ENCODE measurements around the gene ATP6V1B1.

The ATP6V1B1 gene

DNA sequence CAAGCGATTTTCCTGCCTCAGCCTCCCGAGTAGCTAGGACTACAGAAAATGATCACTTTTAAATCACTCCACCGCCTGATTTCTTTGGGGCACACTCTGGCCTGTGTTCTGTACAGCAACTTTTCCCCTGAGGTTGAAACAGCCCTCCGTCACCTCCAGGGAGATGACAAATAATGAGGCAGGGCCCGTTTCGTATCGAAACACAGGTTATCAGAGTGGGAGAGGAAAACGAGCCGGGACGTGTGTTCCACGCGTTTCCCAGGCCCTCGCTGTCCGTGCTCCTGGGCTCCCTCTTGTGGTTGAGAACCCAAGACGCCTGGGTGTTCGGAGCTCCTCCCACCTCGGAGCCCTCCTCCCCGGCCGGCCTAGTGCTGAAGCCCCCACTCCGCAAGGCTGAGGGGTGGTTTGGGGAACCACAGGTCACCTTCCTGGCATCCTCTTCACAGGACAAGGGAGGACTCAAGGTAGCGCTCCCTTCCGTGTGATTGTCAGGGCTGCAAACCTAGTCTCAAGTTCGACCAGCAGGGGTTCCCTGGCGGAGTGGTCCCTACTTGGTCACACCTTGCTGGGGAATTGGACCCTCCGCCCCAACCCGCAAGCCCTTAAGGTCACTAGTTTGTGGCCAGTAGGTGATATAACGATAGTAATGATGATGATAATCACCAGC, 12.8 kb downstream of the ATP6V1B1 start:
- DNase-seq = peak; percentile 80

DNA sequence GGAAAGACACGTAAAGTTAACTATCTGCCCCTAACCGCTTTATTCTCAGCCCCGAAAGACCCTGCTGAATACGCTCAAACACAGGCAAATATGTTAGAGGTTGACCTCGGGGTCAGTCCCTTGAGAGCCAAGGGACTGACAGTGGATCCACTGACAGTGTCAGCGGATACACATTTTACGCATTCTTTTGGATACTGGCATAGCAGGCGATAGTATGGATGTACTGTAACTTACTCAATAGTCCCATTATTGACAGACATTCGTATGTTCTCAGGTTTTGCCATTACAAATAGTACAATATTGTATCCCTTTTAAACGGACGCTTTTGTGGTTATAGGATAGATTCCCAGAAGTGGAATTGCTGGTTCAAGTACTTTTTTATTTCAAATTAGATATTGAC, 13.4 kb downstream of the ATP6V1B1 start:
- DNase-seq = no peak

DNA sequence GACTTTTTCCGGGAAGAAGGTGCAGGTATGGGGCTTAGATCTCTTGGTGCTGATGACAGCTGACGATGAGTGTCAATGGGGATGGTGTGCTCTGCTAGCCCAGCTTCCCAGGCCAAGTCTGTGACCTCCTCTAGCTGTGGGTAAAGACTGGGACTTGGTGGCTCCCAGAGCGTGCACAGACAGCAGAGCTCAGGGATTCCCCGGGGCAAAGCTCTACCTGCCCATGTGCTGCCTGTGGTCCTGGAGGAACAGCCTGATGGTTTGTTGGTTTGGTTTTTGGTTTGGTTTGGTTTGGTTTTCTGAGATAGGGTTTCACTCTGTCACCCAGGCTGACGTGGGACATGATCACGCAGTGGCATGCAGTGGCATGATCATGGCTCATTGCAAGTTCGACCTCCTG, 19.2 kb downstream of the ATP6V1B1 start:
- no peak for DNase-seq

DNA sequence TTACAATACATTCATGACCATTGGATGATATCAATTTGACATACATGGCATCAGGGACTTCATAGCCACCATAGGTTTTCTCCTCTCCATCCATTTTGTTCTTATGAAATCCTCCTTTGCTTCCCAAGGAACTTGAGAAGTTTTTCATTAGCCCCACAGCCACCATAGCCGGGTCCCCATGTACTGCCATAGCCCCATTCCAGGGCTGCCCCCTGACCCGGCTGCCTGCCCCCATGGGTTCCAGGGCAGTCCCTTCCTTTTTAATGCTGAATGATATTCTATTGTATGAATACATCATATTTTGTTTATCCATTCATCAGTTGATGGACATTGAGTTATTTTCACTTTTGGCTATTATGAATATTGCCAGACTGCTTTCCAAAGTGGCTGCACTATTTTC, 20.4 kb downstream of the ATP6V1B1 start:
- no peak for DNase-seq

DNA sequence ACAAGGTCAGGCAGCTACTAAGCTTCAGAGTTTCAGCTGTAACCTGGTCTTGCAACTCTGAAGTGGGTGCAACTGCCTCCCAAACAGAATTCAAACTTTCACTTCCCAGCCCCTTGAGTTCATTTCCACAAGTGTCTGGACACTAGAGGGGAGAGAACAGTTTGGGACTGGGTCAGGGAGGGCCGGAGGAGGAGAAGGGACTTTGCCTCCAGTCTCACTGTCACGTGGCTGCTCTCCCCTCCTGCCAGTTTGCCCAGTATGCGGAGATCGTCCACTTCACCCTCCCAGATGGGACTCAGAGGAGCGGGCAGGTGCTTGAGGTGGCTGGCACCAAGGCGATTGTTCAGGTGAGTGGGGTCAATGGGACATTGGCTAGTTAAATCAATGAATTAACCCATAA, 22.1 kb downstream of the ATP6V1B1 start:
- DNase-seq = no peak

DNA sequence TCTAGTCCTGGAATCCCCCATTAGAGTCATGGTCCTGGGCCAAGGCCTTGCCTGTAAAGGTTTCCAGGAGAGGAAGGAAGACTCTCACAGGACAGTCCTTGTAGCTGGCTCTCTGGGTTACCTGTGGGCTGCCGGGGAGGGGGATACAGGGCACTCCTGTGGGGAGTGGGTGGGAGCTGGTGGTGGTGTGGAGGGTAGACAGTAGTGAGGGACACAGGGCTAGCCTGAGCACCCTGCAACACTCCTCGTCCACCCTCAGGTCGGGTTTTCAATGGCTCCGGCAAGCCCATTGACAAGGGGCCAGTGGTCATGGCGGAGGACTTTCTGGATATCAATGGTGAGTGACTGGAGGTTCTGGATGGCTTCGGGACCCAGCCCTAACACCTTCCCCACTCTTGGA, 23.1 kb downstream of the ATP6V1B1 start:
- no peak for DNase-seq

DNA sequence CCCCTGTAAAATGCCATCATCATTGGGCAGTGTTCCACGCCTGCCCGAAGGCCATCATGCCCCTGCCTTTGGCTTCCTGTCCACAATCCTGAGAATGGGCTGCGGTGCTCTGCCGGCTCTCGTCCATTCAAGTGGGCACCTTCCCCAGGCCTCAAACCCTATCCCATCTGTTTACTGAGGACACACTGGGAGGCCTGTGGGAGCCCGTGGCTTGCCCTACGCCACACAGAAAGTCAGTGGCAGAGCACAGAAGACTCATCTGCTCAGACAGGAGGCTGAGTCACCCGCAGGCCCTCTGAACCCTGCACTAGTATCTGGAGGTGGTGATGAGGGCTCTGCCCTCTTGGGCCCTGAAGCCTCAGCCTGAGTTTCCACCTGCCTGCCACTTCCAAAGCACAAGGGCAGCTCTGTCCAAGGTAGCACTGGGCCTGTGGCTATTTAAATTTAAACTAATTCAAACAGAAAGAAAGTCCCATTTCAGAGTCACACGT, 23.6 kb downstream of the ATP6V1B1 start:
- no peak for DNase-seq

DNA sequence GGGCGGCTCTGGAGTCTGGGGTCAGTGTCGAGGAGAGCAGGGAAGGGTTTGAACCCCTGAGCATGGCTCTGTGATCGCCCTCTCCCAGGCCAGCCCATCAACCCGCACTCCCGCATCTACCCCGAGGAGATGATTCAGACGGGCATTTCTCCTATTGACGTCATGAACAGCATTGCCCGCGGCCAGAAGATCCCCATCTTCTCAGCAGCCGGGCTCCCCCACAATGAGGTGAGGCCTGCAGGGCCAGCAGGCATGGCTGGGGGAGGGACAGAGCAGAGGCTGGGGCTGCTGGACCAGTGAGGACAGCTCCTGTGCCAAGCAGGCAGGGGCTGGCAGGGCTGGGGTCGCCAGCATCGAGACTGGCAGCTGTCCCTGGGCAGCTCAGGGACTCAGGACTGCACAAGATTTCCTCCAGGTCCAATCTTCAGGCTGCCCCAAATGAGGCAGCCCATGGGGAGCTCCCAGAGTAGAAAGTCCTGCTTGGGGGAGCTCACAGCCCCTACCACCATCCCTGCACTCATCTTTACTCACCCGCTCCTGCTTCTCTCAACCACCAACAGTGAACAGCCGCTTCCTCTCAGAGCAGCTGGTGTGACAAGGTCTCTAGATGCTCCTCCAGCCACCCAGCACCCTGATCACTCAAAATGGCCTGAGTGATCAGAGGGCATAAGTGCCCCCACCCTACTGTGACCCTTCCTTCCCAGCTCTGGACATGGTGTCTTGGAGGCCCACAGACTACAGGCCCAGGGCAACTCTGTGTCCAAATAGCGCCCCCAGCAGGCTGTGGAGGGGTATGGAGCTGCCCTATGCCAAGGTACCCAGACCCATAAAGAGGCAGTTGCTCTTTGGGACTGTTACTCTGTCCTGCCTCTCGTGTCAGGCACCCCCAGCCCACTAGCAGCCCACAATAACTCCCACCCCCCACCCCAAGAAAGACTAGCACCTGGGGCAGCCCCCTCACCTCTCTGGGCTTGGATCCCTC, 24.4 kb downstream of the ATP6V1B1 start:
- DNase-seq = no peak

DNA sequence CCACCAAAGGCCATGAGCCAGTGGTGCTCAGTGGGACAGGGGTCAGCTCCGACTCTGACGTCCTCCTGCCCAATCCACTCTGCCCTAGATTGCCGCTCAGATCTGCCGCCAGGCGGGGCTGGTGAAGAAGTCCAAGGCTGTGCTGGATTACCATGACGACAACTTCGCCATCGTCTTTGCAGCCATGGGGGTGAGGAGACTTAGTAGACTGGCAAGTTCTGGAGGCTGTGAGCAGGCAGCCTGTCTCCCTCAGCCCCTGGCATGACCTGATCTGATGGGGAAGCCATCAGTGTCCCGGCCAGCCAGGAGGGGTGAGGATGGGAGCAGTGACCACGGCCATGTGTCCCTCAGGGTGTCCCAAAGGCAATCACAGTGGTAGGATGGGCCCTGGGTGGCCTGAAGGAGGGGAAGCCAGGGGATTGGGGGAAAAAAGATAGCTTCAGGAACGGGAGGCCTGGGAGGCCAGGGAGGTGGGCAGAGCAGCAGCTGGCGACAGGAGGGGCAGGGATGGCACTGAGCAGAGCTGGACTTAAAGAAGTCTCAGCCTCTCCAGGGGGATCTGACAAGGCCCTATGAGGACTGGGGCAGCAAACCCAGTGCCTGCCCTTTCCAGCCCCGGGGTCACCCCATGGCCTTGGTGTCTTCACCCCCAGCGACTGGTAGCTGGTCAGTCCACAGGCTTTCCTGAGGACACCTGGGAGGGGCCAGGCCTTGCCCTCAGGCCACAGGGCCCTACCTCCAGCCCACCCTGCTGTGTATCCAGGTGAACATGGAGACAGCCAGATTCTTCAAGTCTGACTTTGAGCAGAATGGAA, 25.3 kb downstream of the ATP6V1B1 start:
- DNase-seq = no peak

DNA sequence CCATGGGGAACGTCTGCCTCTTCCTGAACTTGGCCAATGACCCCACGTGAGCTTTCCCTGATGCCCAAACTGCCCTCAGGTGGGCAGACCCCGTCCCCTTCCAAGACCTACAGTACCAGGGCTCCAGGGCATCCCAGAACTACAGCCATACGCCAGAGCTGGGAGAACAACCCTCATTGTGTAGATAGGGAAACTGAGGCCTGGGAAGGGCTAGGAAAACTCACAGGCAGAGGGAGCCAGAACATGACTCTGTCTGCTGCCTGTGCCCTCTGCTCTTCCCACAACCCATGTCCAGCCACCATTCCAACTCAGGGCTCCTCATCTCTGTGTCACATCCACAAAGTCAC, 25.9 kb downstream of the ATP6V1B1 start:
- DNase-seq = no peak

DNA sequence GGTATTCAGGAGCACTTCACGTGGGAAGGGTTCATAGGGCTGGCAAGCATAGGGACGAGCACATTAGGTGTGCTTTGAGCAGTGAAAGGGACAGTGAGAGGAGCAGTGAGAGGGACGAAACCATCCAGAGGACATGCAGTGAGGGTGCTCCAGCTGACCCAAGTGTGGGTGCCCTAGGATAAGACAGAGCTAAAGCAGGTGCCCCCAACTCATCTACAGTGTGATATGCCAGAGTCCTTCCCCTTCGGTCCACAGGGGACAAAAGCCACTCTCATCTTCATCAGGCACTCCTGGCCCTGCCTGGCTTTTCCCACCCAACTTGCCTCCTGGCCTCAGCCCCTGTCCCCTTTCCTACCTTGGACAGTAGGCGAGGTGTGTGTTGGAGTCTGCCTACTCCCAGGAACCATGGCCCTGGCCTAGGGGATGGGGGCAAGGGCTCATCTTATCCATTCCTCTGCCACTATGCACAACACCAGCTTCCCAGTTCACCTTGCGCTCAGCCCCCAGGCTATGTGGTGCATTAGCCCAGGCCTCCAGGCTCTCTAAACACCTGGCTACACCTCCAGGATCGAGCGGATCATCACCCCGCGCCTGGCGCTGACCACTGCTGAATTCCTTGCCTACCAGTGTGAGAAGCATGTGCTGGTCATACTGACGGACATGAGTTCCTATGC, 26.6 kb downstream of the ATP6V1B1 start:
- no peak for DNase-seq

DNA sequence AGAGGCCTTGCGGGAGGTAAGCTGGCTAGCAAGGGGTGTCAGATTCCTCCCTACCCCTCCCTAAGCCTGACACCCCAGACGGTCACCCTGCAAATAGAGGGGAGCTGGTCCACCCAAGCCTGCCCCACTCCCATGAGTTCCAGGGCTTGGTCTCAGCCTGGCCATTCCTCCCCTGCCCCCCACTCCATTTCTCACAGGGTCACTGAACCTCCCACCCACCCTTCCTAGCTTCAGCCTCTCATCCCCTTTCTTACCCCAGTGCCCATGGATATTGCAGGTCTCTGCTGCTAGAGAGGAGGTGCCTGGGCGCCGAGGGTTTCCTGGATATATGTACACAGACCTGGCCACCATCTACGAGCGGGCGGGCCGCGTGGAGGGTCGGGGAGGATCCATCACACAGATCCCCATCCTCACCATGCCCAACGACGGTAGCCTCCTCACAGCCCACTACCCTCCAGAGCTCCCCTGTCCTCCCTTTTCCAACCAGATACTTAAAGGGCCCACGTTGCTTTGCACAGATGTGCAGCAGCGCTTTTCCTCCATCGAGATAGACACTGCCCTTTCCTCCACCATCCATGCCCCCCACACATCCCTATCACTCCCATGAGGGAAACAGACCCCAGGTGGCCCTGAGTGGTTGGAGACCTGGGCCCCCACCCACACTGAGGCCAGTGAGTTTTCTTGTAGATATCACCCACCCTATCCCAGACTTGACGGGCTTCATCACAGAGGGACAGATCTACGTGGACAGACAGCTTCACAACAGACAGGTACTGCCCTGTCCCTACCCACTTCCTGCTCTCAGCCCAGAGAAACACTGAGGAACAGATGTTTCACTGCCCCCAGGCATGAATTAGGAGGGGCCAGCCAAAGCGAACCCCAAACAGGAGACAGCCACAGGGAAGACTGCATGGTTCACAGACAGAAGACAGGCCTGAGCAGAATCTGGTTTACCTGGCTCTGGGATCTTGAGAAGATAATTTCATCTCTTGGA, 27.5 kb downstream of the ATP6V1B1 start:
- DNase-seq = no peak

DNA sequence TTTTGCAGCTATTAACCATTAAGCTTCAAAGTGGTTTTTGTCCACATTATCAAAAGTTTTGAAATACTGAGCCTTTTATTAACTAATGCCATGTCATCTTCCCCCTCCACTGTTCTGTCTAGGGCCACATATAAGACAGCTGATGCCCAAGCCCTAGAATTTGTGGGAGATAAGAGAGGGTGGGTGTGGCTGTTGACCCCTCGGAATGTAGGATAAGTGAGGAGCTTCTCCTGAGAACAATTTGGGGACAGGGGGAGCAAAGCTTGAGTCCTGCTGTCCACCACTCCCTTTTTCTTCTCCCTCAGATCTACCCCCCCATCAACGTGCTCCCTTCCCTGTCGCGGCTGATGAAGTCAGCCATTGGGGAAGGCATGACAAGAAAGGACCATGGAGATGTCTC, 28.4 kb downstream of the ATP6V1B1 start:
- DNase-seq = no peak

DNA sequence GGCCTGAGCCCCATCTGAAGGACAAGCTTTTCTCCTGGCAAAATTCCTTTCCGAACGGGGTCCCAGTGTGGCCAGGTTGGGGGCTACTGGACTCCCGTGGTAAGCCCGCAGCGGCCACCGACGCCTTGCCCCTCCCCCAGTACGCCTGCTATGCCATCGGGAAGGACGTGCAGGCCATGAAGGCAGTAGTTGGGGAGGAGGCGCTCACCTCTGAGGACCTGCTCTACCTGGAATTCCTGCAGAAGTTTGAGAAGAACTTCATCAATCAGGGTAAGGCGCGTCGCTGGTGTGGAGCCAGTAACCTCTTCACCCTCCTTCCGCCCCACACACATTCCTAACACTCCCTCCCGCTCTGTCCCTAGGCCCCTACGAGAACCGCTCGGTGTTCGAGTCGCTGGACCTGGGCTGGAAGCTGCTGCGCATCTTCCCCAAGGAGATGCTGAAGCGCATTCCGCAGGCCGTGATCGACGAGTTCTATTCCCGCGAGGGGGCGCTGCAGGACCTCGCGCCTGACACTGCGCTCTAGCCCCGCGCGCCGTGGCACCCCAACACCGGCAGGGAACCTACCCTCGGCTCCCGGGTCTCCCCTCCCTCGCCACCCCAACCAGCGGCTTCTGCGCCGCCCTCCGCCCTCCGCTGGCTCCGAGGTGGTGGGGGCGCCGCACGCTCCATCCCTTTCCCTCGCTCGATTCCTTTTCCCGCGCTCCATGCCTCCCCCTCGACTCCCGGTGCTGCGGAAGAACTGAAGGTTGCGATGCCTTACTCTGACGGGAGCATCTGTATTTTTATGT, 29.1 kb downstream of the ATP6V1B1 start:
- DNase-seq = peak; percentile 84

DNA sequence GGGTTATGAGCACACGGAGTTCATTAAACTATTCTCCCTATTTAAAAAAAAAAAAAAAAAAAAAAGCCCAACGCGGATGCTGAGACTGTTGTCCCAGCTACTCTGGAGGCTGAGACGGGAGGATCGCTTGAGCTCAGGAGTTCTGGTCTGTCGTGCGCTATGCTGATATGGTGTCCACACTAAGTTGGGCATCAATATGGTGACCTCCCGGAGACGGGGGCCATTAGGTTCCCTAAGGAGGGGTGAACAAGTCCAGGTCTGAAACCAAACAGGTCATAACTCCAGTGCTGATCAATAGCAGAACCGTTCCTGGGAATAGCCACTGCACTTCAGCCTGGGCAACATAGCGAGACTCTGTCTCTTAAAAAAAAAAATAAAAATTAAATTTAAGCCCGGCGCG, 29.8 kb downstream of the ATP6V1B1 start:
- no peak for DNase-seq

DNA sequence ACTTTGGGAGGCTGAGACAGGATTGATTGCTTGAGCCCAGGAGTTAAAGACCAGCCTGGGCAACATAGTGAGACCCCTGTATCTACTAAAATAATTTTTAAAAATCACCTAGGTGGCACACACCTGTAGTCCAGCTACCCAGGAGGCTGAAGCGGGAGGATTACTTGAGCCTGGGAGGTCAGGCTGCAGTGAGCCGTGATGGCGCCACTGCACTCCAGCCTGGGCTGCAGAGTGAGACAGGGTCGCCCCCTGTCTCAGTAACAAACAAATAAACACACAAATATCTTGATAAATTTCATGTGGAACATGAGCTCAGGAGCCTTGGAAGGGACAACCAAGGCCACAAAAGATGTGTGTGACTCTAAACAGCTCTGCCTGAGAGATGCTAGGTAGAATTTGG, 31.0 kb downstream of the ATP6V1B1 start:
- no peak for DNase-seq

DNA sequence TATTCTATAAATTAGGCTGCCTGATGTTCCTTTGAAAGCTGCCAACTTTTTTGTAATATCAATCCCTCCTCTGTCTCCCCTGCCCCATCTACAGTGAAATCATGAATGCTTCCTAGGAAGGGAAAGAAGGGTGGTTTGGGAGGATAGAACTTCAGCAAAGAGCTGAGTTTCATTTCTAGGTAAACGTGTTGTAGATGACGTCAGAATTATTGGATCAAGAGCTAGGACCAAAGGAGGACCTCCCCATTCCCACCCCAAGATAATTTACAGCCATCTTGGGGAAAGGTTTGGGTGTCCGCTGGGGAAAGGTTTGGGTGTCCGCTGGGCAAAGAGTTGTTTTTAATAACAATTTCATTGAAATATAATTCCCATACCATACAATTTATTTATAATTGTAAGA, 31.5 kb downstream of the ATP6V1B1 start:
- no peak for DNase-seq

DNA sequence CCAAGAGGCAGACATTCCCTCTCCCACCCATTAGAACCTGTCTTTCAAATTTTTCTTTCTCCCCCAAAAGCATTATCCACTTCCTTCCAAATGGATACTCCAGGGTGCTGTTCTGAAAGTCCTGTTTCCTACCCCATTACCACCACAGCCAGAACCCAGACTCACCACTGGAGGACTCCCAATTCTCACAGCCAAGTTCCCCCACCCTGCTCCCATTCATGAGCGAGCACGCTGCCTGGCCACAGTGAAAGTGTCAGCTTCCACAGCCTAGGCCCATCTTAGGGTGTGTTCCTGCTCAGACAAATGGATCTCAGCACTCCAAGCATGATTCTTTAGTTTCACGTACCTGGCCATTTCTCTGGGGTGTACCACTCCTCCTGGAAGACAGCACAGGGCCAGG, 38.9 kb downstream of the ATP6V1B1 start:
- DNase-seq = no peak

DNA sequence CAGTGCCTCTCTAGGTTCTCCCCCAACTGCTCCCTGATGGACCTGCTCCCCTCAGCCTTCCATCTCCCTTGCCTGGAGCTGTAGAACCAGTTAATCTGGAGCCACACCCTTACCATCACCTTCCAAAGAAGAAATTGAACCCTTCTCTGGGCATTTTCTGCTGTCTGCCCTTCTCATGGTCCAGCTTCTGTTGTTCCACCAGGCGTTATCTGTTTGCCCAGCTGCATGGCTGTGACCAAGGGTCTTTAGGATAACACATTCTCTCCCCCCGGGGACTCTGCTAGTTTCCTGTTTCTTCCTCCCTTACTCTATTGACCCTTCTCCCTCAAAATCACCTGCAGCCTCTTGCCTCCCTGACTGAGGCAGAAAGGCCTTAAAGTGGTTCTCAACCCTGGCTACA, 39.5 kb downstream of the ATP6V1B1 start:
- no peak for DNase-seq

DNA sequence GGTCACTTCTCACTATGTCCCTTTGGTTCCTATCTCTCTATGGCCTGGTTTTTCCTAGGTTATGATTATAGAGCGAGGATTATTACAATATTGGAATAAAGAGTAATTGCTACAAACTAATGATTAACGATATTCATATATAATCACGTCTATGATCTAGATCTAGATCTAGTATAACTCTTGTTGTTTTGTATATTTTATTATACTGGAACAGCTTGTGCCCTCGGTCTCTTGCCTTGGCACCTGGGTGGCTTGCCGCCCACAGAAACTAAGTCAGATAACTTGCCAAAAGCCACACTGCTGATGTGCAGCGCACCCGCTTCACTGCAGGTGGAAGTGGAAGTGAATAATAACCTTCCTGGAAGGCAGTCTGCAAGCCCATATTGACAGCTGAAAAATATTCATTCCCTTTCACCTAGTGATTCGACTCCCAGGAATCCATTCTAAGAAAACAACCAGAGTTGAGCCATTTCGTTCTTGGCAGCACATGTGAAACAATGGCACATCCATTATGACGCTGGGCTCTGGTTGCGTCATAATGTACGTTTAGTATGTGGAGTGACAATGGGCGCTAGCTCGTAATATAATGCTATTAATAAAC, 42.0 kb downstream of the ATP6V1B1 start:
- peak; percentile 32 for DNase-seq

Data from CD4-positive, alpha-beta T cell treated with Interleukin-10 for 1 hour (primary cell).